NCI-H2029 (cell line): ENCODE results near the gene RAB43.
"Not testable (repeated sequence)": the region's sequence is repeated elsewhere in the genome, so short reads cannot be mapped to it uniquely, and the experiment has no call there.

Experiments
- DNase-seq: peaks from one replicate; lab custom pipeline; 2025; lab: John Stamatoyannopoulos, UW

RAB43 gene

DNA sequence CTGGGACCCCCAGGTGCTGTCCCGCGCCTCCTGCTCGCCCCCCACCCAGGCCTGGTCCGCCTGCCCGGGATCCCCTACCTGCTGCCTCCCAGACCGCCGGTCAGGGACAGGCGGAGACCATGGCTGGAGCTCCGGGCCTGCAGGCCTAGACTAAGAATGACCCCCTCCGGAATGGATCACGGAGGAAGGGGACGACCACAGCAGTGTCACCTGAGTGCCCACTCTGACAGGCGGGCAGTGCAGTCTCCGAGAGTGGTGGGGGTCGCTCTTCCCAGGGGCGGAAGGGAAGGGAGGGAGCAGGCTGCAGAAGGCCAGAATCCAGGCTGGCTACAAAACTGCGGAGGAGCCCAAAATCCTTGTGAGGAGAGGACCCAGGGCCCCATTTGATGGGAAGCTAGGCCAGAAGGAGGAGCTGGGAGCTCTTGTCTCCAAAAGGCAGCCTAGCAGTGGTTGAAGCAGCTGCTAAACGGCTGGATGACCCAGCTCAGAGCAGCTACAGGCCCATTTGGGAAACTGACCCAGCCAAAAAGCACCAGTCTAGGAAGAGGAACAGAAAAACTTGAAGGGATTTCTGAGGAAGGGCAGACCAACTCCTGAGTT, 908 bp upstream of the RAB43 start:
- DNase-seq: no peak

- no peak for DNase-seq
These were observed 400 bp downstream of the RAB43 start for GRCh38 chr3:129121016-129121791.

GRCh38 chr3:129120254-129121004, 1.2 kb downstream of the RAB43 start:
- no peak for DNase-seq

- peak; percentile 26 for DNase-seq
These were observed 2.1 kb downstream of the RAB43 start for GRCh38 chr3:129119365-129120100.

GRCh38 chr3:129118745-129119144, 2.9 kb downstream of the RAB43 start:
- no peak for DNase-seq

DNA sequence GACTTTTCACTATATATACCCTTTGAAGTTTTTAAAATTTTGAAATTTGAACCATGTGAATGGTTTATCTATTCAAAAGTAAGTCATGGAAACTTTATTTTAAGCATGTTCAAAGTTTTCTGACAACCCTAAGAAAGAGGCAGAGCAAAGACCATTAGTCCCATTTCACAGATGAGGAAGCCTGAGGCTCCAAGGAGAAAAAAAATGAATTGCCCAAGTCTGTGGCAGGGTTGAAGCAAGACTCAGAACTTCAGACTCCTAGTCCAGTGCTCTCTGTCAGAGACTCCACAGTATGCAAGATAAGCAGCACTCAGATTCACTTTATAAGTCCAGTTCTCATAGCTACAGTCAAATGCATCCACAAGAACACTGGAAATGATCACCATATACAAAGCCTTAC, 4.5 kb downstream of the RAB43 start:
- DNase-seq: no peak

DNA sequence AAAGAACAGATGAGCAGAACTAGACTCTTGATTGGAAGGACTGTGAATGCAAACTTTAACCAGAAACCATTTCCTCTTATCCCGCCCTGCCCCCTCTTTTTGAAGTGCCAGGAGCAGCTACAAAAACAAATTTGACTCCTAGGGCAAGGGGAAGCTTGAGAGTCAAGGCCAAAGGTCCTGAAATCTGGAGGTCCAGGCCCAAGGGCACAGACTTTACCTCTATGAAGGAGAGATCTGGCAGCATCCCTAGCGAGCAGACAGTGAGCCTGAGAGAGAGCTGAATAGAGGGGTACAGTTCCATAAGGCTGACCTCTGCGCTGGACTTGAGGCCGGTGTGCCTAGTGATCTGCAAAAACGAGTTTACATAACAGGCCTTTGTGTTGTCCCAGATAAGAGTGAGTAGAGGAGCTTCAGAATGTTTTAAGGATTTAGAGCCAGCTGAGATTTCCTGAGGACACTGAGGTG, 5.1 kb downstream of the RAB43 start:
- no peak for DNase-seq

DNA sequence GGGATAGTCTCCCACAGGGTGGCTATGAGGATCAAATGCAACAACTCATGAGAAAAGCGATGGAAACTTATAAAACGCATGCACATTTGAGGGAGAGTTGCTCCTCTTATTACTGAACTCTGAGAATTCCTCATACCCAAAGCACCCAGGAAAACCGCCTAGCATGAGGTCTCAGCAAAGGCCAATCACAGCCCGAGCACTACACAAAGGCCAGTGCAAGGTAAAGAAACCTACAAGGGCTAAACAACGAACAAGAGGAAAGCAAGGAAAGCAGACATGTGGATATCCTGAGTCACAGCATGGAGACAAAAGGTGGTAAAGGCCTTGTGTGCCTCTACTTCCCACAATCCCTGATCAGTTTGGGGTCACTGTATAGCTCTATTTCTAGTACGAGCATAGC, 7.1 kb downstream of the RAB43 start:
- no peak for DNase-seq

DNA sequence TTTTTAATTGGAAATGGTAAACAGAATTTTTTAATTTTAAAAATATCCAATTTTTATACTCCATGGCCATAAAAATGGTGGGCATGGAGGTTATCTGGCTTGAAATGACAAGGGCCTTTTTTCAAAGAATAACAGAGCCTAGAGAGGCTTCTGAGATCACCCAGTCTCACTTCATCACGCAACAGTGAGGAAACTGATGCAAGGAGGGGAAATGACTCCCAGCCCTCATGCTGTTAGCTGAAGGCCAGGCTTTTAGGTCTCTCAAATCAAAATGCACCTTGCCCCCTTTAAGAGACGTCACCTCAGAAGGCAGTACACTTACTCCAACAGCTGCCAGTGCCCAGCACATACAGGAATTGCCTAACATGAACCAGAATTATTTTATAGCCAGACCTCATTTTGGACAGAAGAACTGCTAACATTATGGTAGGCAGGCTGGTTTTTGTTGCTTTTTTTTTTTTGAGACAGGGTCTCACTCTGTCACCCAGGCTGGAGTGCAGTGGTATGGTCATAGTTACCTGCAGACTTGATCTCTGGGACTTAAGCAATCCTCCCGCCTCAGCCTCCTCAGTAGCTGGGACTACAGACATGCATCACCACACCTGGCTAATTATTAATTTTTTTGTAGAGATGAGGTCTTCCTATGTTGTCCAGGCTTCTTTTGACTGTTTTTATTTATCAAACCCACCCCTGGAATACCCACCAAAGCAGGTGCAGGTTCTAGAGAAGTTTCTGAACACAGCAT, 9.1 kb downstream of the RAB43 start:
- DNase-seq: no peak

GRCh38 chr3:129111076-129111780, 10.4 kb downstream of the RAB43 start:
- DNase-seq: not testable (repeated sequence)

- no peak for DNase-seq
These were observed 13.8 kb downstream of the RAB43 start for GRCh38 chr3:129107793-129108192.

DNA sequence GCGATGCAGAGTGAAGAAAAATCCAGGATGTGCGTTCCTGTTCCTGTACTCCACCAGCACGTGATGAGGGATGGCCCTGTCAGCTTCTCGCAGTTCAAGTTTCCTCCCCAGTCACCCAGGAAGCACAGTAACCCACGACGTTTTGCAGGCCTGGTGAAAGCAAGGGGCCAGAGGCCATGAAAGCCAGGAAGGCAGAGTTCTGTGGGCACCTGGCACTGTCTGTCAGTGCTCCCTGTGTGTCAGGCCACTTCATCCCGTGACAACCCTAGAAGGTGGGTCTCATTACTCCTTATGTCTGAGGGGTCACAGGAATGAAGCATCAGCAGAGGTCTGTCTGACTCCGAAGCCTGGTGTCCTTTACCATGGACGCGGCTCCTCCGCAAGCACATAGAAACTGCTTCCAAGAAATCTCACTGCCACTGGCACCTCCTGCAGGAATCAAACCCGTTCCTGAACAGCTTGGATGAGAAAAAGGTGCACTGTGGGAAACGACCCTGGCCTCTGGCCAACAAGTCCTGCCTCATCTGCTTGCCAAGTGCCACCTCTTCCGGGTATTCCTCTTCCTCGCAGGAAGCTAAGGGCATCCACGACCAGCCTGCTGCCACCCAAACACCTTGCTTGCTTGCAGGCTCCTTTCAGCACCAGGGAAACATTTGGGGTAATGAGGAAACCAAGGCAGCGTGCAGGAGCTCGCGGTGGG, 14.6 kb downstream of the RAB43 start:
- peak; percentile 43 for DNase-seq

DNA sequence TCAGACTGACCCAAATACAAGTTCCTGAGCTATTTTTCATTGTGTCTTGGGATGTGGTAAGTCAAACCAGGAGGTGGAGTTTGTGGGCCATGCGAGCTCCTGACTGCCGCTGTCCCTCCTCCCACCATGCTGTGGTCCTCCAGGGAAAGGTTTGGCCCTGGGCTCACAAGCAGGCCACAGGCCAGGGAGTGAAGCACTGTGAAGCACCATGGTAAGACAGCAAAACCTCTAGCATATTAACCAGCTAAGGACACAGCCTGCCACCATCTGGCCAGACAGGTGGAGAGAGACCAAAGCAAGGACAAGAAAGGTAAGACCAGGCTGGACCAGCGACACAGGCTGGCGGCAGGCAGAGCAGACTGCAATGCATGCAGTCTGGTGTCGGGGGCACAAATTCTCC, 15.3 kb downstream of the RAB43 start:
- no peak for DNase-seq

- DNase-seq: no peak
These were observed 15.7 kb downstream of the RAB43 start for GRCh38 chr3:129105862-129106261.

DNA sequence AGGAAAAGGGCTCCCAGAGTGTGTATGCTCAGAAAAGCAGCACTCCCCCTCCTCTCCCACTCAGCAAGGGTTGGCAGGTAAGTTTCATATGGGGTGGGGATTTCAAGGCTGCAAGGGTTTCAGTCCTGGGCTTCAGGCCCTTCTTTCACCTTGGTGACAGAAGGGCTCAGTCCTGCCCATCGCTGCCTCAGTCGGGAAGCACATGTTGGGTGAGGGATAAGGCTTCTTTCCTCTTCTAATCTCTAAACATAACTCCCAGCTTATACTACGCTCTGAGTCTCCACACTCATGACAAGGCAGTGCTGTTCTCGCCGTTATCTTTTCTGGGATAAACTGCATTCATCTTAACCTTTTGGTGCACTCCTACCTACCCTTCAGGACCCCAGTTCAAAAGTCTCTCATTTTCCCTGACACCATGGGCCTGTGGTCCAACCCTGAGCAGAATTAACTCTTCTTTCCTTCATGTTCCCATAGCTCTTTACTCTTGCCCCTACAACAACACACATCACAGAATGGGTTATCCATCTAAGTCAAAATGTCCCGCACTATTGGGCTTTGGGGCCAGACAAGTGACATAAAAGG, 17.0 kb downstream of the RAB43 start:
- DNase-seq: no peak

GRCh38 chr3:129104051-129104450, 17.6 kb downstream of the RAB43 start:
- DNase-seq: no peak

- no peak for DNase-seq
These were observed 18.3 kb downstream of the RAB43 start for GRCh38 chr3:129103296-129103695.

- no peak for DNase-seq
These were observed 20.1 kb downstream of the RAB43 start for GRCh38 chr3:129101370-129102138.

DNA sequence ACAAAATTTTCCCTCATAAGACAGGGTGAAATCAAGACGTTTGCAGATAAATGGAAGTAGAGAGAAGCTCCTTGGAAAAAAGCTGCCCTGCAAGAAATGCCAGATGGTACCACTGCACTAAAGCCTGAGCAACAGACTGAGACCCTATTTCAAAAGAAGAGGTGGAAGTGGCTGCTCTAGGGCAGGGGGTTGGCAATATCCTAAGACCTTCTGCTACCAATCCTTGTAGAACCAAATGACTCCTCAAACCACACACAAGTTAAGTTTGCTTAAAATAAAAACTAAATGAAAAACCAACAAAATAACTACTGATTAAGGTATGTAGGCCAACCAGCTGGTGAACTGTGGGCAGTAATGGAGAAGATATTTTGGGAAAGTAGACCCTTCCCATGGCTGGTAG, 21.3 kb downstream of the RAB43 start:
- DNase-seq: no peak
